GM12878 (cell line): Measurements from ENCODE around the gene PITPNB. TPM values are rescaled to one million over a fixed set of nuclear protein-coding genes. Genes with fewer than 3 reads are reported as not detected.

Experiments used
- ATAC-seq: fragments of 200-7000 bp; cut with Tn5 transposase; 3 replicates; pipeline ENCODE4 v1.9.1; 2020; ENCODE audit warnings: mild to moderate bottlenecking, moderate library complexity
- BruUV-seq: library from RNA; stranded (reverse); fragments of 400-500 nt; replicated peaks from 2 replicates; lab custom pipeline; 2021; lab: Mats Ljungman, UMichigan
- CTCF ChIA-PET: fragments of 300-600 bp; sonication (Branson Sonifier 250); formaldehyde crosslinking; extraction: SDS; loops from one replicate; lab custom pipeline; 2021; ENCODE audit warnings: inconsistent platforms; lab: Yijun Ruan, JAX
- POLR2A ChIA-PET: fragments of 350-600 bp; formaldehyde crosslinking; extraction: SDS; loops from one replicate; lab custom pipeline; 2021; ENCODE audit warnings: inconsistent platforms; lab: Charles Lee
- RAD21 ChIA-PET: fragments of 300-600 bp; sonication (Branson Sonifier 250); formaldehyde crosslinking; loops from one replicate; lab custom pipeline; 2023; ENCODE audit warnings: antibody characterized with exemption; ENCODE audit not compliant: unreplicated experiment; lab: Charles Lee
- SMC1A ChIA-PET: fragments of 300-600 bp; sonication (Branson Sonifier 250); formaldehyde crosslinking; loops from one replicate; lab custom pipeline; 2023; ENCODE audit not compliant: unreplicated experiment, uncharacterized antibody; lab: Charles Lee
- DNase-seq: peaks from one replicate; pipeline ENCODE4 v3.0.0-alpha.2; 2011; ENCODE audit warnings: low read depth, low spot score
- FAIRE-seq: peaks from 3 replicates; lab custom pipeline; 2011; peaks lifted over from hg19 to GRCh38; lab: Jason Lieb, UNC
- H2AFZ ChIP-seq: 2 replicates; pipeline ENCODE4 v1.6.0; 2011; ENCODE audit warnings: low read depth, low read length, control low read depth; ENCODE audit not compliant: control insufficient read depth
- H3K27ac ChIP-seq: 2 replicates; pipeline ENCODE4 v1.5.1; 2011; ENCODE audit warnings: control low read depth; ENCODE audit not compliant: control insufficient read depth, insufficient read depth
- H3K27me3 ChIP-seq, 2 experiments: replicated peaks in 1 of 2; 2 replicates each; pipeline versions ENCODE4 v1.6.0 to v1.6.1; 2011; ENCODE audit warnings: low read length in 1 of 2; ENCODE audit not compliant: control insufficient read depth in 2 of 2, insufficient read depth in 2 of 2
- H3K36me3 ChIP-seq, 2 experiments: 2 replicates each; pipeline ENCODE4 v1.5.1; 2011; ENCODE audit warnings: low read length in 1 of 2; ENCODE audit not compliant: control insufficient read depth in 2 of 2, insufficient read depth in 2 of 2
- H3K4me1 ChIP-seq: 2 replicates; pipeline ENCODE4 v1.6.1; 2011; ENCODE audit warnings: mild to moderate bottlenecking, low read length, moderate library complexity, mixed read lengths; ENCODE audit not compliant: control insufficient read depth, insufficient read depth
- H3K4me2 ChIP-seq: 2 replicates; pipeline ENCODE4 v1.6.0; 2011; ENCODE audit warnings: control low read depth; ENCODE audit not compliant: control insufficient read depth, insufficient read depth
- H3K4me3 ChIP-seq: fragments of 200-600 bp; sonication (generic); 2 replicates; pipeline ENCODE4 v1.5.1; 2016
- H3K79me2 ChIP-seq: 2 replicates; pipeline ENCODE4 v1.6.0; 2011; ENCODE audit warnings: low read length; ENCODE audit not compliant: control insufficient read depth, insufficient read depth
- H3K9ac ChIP-seq: 2 replicates; pipeline ENCODE4 v1.8.0; 2011; ENCODE audit warnings: low read length, control low read depth, mixed read lengths; ENCODE audit not compliant: control insufficient read depth, insufficient read depth
- H3K9me3 ChIP-seq: replicated peaks from 3 replicates; pipeline ENCODE4 v1.5.1; 2011; ENCODE audit warnings: mild to moderate bottlenecking, low read length; ENCODE audit not compliant: control insufficient read depth, insufficient read depth
- H4K20me1 ChIP-seq: 2 replicates; pipeline ENCODE4 v1.6.0; 2011; ENCODE audit not compliant: control insufficient read depth, insufficient read depth
- CBX5 ChIP-seq: sonication (generic); IDR thresholded peaks from 2 replicates; pipeline ENCODE4 v1.6.1; 2016; ENCODE audit warnings: low read depth, moderate library complexity, mild to moderate bottlenecking, inconsistent platforms
- CHD4 ChIP-seq: fragments of 200-600 bp; sonication (generic); IDR thresholded peaks from 2 replicates; pipeline ENCODE4 v1.6.1; 2016; ENCODE audit warnings: mild to moderate bottlenecking
- HCFC1 ChIP-seq: fragments of 150-350 bp; IDR thresholded peaks from 2 replicates; pipeline ENCODE4 v1.6.1; 2014; ENCODE audit warnings: low read length
- PAX8 ChIP-seq: fragments of 450-650 bp; IDR thresholded peaks from 2 replicates; pipeline ENCODE4 v1.6.1; 2017; ENCODE audit warnings: mild to moderate bottlenecking, moderate library complexity
- SMAD1 ChIP-seq: fragments of 450-650 bp; IDR thresholded peaks from 2 replicates; pipeline ENCODE4 v1.6.1; 2018; ENCODE audit warnings: mild to moderate bottlenecking, low read depth; ENCODE audit not compliant: partially characterized antibody
- TBL1XR1 ChIP-seq: IDR thresholded peaks from 2 replicates; pipeline ENCODE4 v1.6.1; 2012; ENCODE audit warnings: low read depth, low read length, improper control_type of control experiment
- YY1 ChIP-seq: IDR thresholded peaks from 2 replicates; pipeline ENCODE4 v1.6.1; 2011; ENCODE audit warnings: low read depth, mild to moderate bottlenecking, low read length
- ZZZ3 ChIP-seq: IDR thresholded peaks from 2 replicates; pipeline ENCODE4 v1.6.1; 2011; ENCODE audit warnings: low read depth; ENCODE audit not compliant: control insufficient read depth, insufficient read length
- WGBS: methylation state at CpG from one replicate; pipeline ENCODE4 v1.1.6; 2016; ENCODE audit warnings: low lambda C conversion rate; ENCODE audit not compliant: insufficient replicate concordance, insufficient coverage; ENCODE audit errors: missing lambda C conversion rate; 5-methylcytosine and 5-hydroxymethylcytosine counted together
- in situ Hi-C: fragments of 300-500 bp; cut with MboI; formaldehyde crosslinking; loops from 9 replicates; pipeline ENCODE4 v1.14.3; 2018; ENCODE audit warnings: mixed read lengths
- intact Hi-C: fragments of 100-400 bp; cut with micrococcal nuclease; formaldehyde crosslinking; loops from one replicate; pipeline ENCODE4 v1.14.2; 2022; ENCODE audit not compliant: unreplicated experiment
- polyA plus RNA-seq, 11 experiments: library from polyadenylated mRNA; depleted of rRNA in 4 of 11; unstranded in 6 of 11; stranded (reverse) in 5 of 11; fragments of >200 nt; fragmentation: Nextera tagmentation in 4 of 11; fragmentation: Illumina TruSeq in 1 of 11; extraction: Ambion mirVana in 4 of 11; extraction: Trizol in 1 of 11; gene quantifications; 1 replicate in 1 of 11; 2 replicates in 10 of 11; pipeline versions ENCODE4 v1.2.1 to v1.2.3, GENCODE V29; 2011 to 2016; ENCODE audit warnings: inconsistent platforms in 2 of 11, missing spikeins in 2 of 11, low read depth in 1 of 11
- total RNA-seq, 4 experiments: library from RNA; depleted of rRNA in 3 of 4; stranded (reverse); fragments of >200 nt in 3 of 4; fragmentation: Illumina TruSeq in 1 of 4; extraction: Trizol in 1 of 4; gene quantifications; 2 replicates each; pipeline versions ENCODE4 v1.2.1 to v1.2.3, GENCODE V29; 2013 to 2021
- TF ChIP-seq, protein P1 (sequence below): IDR thresholded peaks from 2 replicates; pipeline ENCODE4 v1.6.1; 2012; ENCODE audit warnings: low read depth, low read length, improper control_type of control experiment
- TF ChIP-seq, protein P2 (sequence below), 3 experiments: IDR thresholded peaks in 2 of 3; conservative IDR thresholded peaks in 1 of 3; 2 replicates each; pipeline ENCODE4 v1.5.1; 2011; ENCODE audit warnings: low read depth in 3 of 3, low read length in 3 of 3, mild to moderate bottlenecking in 3 of 3, control low read depth in 2 of 3, moderate library complexity in 2 of 3, inconsistent platforms in 1 of 3, mixed read lengths in 1 of 3; ENCODE audit not compliant: control insufficient read depth in 2 of 3, insufficient read depth in 1 of 3; ENCODE audit errors: extremely low read depth in 1 of 3

The PITPNB gene
- total and polyA plus RNA-seq, 10 of the 15 experiments (the other 5 are each of a cell fraction or from before 2014, with no cell fraction given), result 19.7 to 116 (median 64.9) TPM

DNA sequence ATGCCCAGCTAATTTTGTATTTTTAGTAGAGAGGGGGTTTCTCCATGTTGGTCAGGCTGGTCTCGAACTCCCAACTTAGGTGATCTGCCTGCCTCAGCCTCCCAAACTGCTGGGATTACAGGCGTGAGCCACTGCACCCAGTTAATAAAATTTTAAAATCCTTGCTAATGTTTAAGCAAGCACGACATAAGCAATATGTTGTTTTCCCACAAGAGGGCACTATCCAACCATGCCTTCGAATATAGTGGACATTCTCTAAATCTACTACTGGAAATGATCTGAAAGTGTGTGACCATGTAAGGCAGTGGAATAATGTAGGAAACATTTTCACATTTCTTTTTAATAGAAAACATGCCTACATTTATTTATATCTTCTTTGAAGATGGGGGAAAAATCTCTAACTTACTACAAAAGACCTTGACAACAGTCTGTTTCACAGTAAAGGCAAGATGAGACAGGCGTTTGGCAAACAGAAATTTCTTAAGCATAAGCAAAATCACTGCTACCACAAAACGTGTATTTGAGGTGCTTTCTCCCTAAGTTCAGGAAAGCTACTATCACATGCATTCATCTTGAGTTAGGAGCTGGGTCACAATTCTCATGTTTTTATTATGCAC is 38.2 kb downstream of the PITPNB start (continued):
- no peak for TF ChIP-seq CHD4
- no peak for TF ChIP-seq CBX5
- no peak for TF ChIP-seq ZZZ3
- TF ChIP-seq TBL1XR1, result no peak
- TF ChIP-seq SMAD1, result no peak
- TF ChIP-seq PAX8, result no peak
- TF ChIP-seq, protein P1, sequence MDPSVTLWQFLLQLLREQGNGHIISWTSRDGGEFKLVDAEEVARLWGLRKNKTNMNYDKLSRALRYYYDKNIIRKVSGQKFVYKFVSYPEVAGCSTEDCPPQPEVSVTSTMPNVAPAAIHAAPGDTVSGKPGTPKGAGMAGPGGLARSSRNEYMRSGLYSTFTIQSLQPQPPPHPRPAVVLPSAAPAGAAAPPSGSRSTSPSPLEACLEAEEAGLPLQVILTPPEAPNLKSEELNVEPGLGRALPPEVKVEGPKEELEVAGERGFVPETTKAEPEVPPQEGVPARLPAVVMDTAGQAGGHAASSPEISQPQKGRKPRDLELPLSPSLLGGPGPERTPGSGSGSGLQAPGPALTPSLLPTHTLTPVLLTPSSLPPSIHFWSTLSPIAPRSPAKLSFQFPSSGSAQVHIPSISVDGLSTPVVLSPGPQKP, result no peak
- TF ChIP-seq, all 136 proteins: peak for 3

DNA sequence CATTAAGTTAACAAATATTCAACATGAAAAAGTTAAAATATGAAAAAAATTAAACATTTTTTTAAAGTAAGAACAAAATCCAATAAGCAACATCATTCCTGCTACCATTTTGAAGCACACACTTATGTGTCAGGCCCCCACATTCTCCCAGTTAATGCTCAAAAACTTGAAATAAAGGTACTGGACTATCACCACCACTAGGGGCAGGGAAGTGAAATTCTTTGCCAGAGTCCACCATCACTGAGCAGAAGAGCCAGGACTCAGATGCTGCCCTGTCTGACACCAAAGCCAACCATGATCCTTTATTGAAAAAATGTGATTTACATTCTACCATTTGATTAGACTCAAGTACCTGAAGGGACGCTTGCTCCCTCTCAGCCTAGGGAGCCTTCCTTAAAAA is 39.1 kb downstream of the PITPNB start:
- Histone ChIP-seq H3K4me2 (no peak overlapping the region), H3K36me3 (peaks cover 5 to 20% of the 10 kb centered on the region in 2 experiments), H3K27ac (no peak overlapping the region), H3K9ac (no peak overlapping the region), H3K4me3 (no peak overlapping the region), H3K9me3 (no peaks in the 10 kb centered on the region), H4K20me1 (peaks cover 7% of the 10 kb centered on the region), H2AFZ (no peak overlapping the region), H3K27me3 (no peaks in the 10 kb centered on the region), H3K4me1 (peaks cover 34% of the 10 kb centered on the region), H3K79me2 (peaks cover 9% of the 10 kb centered on the region)
- ChIA-PET POLR2A (interaction anchor here (1.4 kb wide), 1 partner anchor 34 kb away, joined by 3 read pairs; no protein-coding TSS in a partner anchor), RAD21 (interaction anchor here (0.7 to 1.4 kb wide), 3 partner anchors 14 to 709 kb away, joined by 3 read pairs; no protein-coding TSS in a partner anchor), CTCF (interaction anchor here (0.5 to 5.6 kb wide), 20 partner anchors 9 to 703 kb away, joined by 3 to 87 read pairs (median 6); partner anchors contain the start of gene PITPNB), SMC1A (interaction anchor here (0.8 to 9.0 kb wide), 11 partner anchors 12 to 132 kb away, joined by 3 to 65 read pairs (median 4); partner anchors contain the start of gene PITPNB)
- FAIRE-seq (no peak), DNase-seq (no peak), ATAC-seq (peak; percentile 89)
- peak; percentile 48; the same call in 1 of the 2 replicates for TF ChIP-seq YY1
- no peak for TF ChIP-seq HCFC1
- TF ChIP-seq, protein P2, sequence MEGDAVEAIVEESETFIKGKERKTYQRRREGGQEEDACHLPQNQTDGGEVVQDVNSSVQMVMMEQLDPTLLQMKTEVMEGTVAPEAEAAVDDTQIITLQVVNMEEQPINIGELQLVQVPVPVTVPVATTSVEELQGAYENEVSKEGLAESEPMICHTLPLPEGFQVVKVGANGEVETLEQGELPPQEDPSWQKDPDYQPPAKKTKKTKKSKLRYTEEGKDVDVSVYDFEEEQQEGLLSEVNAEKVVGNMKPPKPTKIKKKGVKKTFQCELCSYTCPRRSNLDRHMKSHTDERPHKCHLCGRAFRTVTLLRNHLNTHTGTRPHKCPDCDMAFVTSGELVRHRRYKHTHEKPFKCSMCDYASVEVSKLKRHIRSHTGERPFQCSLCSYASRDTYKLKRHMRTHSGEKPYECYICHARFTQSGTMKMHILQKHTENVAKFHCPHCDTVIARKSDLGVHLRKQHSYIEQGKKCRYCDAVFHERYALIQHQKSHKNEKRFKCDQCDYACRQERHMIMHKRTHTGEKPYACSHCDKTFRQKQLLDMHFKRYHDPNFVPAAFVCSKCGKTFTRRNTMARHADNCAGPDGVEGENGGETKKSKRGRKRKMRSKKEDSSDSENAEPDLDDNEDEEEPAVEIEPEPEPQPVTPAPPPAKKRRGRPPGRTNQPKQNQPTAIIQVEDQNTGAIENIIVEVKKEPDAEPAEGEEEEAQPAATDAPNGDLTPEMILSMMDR (IDR thresholded peaks at IDR 0.05 in 2 of 3, conservative IDR thresholded peaks at IDR 0.05 in 1 of 3; ENCODE audit: control insufficient read depth in 2 of 3, extremely low read depth in 1 of 3, insufficient read depth in 1 of 3, low read depth in 3 of 3, low read length in 3 of 3), result peak; percentile 44 to 61 (median 60)
- intact Hi-C loops (loop anchor here (1.0 kb wide), 1 partner anchor 129 kb away; no protein-coding TSS in a partner anchor), in situ Hi-C loops (no loop called here)
- BruUV-seq, result no TSS peak
- WGBS, result 88% methylated on average over 1 of the region's 1 CpG
